Skin epidermis (tissue), 12 donors: ENCODE measurements around the gene CMSS1.
A peak's percentile ranks its signal among the peaks of the same experiment; 100 is the strongest.

Experiments used
- H3K27ac ChIP-seq, 21 experiments: fragments of 200-600 bp; sonication (generic) in 11 of 21; one replicate each; pipeline ENCODE4 v1.5.0; 2020; ENCODE audit warnings: mild to moderate bottlenecking in 3 of 21, inconsistent platforms in 2 of 21, moderate library complexity in 2 of 21
- H3K4me3 ChIP-seq, 7 experiments: fragments of 200-600 bp; sonication (generic) in 2 of 7; one replicate each; pipeline ENCODE4 v1.5.0; 2020; ENCODE audit warnings: inconsistent platforms in 2 of 7, mild to moderate bottlenecking in 2 of 7, moderate library complexity in 1 of 7

CMSS1 gene

DNA sequence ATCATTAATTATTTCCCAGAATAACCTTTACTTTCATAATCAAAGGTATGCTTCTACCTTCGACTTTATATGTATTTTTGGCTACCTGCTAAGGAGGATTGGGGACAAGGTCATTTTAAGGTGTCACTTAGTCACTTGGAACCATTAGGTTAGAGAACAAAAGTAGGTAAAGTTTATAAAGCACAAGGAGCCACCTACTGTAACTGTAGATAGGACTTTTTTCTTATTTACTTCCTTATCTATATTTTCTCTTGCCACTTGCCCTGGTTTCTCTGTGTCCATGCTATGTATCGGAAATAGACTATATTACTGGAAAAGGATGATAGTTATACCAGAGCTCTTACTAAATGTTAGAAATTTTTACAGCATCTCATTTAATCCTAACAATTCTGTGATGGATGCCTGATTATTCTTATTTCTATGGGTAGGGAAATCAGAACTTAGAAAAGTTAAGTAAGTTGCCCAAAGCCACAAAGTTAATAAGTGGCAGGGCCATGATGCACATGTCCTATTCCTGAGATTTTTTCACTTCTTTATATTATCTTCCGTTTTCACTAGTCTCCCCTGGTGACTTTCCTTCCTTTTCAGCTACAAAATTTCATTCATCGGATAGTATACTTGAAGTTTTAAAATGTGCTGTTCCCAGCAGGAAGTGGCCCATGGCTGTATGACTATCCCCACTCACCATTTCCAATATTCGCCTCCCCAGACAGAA is 132.5 kb downstream of the CMSS1 start:
- H3K27ac ChIP-seq = no peak overlapping the region
- H3K4me3 ChIP-seq = no peak overlapping the region

DNA sequence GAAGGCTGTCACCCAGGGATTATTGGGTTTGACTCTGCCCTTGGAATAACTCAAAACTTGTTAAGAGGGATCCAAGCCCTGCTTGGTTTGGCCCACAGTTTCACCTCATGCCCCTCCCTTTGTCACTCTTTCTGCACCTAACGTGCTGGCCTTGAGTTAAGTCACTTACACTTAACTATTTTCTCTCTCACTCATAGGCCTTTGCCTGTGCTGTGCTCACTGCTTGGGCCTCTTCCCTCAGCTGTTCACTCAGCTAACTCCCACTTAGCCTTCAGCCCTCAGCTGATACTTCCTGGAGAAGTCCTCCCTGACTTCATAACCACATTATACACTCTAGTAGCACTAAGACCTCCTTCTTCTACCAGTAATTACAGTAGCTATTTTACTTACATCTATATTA is 133.3 kb downstream of the CMSS1 start:
- Histone ChIP-seq H3K4me3 (no peak overlapping the region), H3K27ac (no peak overlapping the region)

DNA sequence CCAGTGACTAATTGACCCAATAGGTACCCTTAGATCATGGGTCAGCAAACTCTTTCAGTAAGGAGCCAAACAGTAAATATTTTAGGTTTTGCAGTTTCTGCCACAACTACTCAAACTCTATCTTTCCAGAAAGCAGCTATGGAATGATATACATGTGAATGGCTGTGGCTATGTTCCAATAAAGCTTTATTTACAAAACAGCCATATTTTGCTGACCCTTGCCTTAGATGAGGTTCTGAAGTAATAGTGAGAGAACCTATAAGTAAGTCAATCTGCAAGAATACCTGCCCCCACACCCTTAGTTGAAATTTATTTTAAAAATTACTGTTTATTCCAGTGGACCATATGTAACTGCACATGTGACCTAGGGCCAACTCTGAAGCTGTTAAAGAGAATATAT is 134.0 kb downstream of the CMSS1 start:
- no peak overlapping the region for H3K27ac ChIP-seq

DNA sequence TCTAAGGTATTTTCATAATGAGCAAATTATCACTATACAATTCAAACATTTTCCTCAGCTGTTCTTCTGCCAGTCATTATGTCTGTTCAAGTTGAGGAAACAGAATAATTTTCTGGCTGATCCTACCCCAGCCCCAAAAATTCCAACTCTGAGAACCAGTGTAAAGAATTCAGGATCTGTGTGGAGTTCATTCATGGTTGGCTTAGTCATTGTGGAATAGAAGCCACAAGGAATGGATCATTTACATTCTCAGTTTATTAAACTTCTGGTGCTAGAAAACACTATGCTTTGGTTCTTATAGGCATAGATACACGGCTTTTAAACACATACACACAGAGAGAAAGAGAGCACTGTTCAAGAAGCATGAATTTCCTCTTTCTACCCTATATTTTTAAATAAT is 134.6 kb downstream of the CMSS1 start:
- Histone ChIP-seq H3K27ac (no peak overlapping the region), H3K4me3 (no peak overlapping the region)

More for the DNA sequence above, 134.0 kb downstream of the CMSS1 start:
- no peak overlapping the region for H3K4me3 ChIP-seq

DNA sequence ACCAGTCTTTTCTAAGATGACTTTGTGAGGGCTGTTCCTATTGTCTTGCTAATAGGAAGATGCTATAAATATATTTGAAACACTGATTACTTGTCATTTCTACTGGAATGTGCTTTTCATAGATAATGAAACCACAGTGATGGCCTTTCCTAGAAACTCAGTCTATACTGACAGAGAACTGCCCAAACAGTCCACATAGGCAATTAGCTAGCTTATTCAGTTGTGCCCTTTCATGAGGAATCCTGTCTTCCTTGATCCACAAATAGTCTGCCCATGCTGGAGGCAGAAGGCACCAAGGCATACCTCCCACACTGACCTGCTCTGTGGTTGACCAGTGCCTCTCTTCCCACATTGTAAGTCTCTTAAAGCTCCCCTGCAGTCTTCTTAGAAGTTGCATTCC is 135.9 kb downstream of the CMSS1 start:
- Histone ChIP-seq H3K4me3 (no peak overlapping the region), H3K27ac (no peak overlapping the region)

DNA sequence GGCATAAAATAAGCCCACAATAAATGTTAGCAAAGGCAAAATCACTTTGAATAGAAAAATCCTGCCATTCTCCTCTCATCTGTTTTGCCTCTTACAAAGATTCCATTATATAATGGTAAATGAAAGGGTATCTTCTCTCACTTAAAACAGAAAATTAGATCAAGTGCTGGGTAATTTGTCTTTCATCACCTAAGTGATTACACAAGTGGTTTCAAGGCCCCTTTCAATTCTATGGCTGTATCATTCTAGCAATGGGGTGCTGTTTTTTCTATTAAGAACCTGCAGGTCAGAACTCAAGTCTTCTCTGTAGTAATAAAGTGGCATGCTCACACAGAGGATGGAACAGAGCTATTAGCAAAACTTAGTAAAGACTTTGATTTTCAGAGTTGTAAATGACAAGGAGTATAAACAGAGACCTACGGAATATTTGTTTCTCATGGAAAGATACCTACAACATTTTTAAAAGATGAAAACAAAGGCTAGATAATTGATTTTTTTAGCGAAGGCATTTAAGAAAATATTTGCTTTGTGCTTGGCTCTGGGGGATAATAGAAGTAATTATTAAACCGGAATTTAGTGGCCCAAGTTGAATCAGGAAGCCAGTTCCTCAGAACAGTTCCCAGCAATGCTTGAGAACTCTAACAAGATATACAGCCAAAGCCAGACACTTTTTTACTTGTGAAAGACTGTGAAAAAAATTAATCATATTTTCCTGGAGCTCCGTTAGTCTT is 137.4 kb downstream of the CMSS1 start:
- peak overlapping the region in 2 of 21 experiments; percentile 21 to 22 for H3K27ac ChIP-seq

DNA sequence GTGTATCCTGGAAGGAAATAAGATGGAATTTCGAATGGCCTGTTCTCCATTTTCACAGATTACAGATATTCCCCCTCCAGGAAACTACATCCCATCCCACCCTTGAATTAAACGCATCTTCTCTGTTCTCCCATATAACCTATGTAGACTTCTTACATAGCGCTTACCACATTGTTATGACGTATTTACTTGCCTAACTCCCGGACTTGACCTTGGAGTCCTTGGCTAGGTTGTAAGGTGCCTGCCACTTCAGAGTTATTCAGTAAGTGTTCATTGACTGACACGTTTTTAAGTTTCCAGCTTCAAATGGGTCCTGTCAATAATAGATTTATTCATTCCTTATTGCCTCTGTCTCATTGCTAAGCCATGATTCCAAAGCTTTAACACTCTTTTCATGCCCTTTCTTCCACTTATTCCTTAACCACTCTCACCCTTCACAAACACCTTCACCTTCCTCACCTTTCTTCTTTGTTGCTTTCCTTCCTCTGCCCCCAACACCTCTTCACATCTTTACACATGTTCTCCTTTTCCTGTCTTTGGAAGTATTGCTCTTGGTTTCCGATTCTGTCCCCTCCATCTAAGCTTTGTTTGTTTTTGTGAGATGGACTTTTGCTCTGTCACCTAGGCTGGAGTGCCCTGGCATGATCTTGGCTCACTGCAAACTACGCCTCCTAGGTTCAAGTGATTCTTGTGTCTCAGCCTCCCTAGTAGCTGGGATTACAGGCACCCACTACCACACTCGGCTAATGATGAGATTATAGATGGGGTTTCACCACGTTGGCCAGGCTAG is 138.3 kb downstream of the CMSS1 start:
- Histone ChIP-seq H3K4me3 (no peak overlapping the region), H3K27ac (peak overlapping the region in 2 of 21 experiments; percentile 21 to 25)

More for the DNA sequence above, 137.4 kb downstream of the CMSS1 start:
- H3K4me3 ChIP-seq = no peak overlapping the region

DNA sequence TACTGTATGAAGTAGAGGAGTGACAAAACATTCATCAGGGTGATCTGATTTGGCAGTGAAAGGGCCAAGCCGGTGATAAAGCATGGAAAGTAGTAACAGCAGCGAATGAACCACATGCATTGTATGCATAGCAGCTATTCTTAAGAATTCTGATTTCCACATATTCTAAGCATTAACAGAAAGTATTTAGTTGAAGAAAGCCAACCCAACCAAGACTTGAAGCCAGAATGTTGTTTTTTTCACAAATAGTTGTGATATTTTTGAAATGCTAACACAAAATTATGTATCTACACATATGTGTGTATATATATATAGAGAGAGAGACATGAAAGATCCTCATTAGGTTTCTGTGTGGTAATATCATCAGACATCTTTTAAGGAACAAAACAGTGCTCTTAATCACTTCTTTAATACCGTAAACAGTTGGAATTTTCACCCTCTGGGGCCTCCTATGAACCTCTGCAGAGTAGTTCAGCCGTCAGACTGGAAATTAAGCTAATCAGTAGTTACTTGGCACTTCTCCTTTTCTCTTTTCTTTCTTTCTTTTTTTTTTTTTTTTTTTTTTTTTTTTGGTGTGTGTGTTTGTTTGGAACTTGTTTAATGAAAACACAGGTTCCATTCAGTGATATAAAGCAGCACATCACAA is 139.6 kb downstream of the CMSS1 start:
- Histone ChIP-seq H3K27ac (peak overlapping the region in 1 of 21 experiments; percentile 6), H3K4me3 (no peak overlapping the region)

DNA sequence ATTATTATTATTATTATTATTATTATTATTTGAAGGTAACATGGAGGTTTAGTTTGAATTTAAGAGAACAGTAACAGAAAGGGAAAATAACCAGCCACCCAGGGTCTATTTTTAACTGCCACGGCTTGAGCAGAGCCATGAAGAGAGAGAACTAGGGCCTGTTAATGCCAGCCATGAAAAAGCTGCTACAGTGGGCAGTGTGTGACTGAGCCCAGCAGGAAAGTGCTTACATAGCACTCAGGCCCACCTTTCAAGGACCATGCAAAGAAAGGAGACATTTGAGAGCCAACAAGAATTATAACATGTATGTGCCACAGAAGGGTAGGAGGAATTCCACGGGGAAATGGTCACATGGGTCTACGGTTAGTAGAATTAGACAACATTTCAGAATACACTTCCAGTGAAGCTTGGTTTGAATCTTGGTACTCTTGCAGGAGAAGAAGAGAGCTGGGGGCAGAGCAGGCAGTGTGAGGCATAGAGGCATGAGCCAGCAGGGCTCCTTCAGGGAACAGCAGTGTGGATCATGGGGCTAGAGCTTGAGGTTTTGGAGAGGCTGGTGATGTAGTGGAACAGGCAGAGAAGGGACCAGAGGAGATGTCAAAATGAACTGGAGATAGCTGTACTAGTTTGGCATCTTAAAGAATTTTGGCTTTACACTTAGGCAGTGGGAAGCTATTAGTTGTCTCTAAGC is 140.7 kb downstream of the CMSS1 start:
- no peak overlapping the region for H3K27ac ChIP-seq

DNA sequence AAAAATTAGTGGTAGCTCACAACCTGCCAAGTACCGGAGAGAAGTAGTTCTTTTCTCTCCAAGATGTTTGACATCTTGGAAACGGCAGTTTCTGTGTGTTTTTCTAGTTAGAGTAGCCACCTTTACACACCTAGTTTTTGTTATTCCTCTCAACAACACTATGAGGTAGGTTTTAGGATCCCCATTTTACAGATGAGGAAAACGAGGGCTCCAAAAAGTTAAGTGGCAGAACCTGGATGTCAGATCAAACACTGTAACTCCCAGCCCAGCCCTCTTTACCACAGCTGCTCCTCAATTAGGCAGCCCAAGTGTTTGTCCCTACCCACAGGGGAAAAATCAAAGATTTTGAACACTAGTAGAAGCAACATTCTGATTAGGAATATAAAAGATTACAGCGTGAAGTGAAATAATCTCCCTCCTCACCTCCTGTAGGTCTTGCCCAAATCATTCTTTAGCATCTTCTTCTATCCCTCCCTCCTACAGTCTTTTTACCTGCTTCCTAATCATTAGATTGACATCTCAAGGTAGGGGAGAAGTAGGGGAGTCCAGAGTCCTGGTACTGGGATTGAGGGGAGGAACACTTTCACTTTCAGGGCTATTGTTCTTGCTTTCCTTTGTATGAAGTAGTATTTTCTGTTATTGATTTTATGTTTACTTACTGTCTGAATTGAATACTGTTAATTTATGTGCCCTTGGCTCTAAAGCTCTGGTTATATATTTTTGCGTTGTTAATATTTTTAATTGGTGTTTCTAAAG is 142.6 kb downstream of the CMSS1 start:
- Histone ChIP-seq H3K4me3 (no peak overlapping the region), H3K27ac (peak overlapping the region in 6 of 21 experiments; percentile 9 to 73 (median 47))

More for the DNA sequence above, 140.7 kb downstream of the CMSS1 start:
- H3K4me3 ChIP-seq = no peak overlapping the region

DNA sequence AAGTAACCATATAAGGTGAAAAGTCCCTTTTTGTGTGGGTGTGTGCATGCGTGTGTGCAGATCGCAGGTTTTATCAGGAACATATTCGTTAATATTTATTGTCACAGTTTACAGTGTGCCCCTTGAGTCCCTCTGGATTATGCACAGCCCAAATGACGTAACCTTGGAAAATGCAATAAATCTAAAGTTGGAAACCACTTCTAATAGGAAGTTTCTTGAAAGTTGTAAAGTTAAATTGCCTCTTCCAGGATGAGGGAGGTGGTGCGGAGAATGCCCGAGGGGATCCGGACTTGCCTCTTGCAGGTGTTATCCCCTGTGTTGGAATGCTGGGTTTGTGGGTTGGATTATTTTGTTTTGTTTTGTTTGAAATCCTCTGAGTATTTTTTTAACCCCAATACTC is 143.3 kb downstream of the CMSS1 start:
- H3K27ac ChIP-seq = peak overlapping the region in 3 of 21 experiments; percentile 9 to 73 (median 69)
- no peak overlapping the region for H3K4me3 ChIP-seq

DNA sequence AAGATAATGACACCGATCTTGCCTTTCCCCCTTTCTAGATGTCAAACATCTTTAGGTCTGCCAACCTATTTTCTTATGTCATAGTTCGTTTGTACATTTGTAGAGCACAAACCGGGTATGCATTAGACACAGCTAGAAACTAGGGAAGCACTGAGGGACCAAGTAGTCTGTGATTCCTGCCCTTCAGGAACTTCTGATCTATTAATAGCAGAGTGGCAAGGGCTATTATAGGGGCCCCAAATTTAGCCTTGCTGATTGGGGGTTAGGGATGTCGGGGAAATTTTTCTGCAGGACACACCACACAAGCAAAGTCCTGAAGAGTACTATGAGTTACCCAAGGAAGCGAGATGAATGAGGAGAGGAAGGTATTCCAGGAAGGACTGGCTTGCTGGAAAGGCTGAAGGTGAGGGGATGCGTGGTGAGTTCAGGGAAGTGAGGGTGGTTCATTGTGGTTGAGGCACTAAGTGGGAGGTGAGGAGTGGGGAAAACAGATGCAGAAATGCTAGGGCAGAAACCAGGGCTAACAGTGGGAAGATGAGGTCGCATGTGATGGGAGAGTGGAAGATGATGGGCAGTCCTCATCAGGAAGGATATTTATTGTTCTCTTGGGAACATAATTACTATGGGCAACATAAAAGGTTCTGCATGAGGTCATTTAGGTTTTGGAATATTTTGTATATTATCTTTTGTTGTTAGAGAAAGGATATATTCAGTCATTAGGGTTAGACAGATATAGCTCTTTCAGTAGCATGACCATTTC is 144.3 kb downstream of the CMSS1 start:
- peak overlapping the region in 1 of 21 experiments; percentile 6 for H3K27ac ChIP-seq
- H3K4me3 ChIP-seq = no peak overlapping the region

DNA sequence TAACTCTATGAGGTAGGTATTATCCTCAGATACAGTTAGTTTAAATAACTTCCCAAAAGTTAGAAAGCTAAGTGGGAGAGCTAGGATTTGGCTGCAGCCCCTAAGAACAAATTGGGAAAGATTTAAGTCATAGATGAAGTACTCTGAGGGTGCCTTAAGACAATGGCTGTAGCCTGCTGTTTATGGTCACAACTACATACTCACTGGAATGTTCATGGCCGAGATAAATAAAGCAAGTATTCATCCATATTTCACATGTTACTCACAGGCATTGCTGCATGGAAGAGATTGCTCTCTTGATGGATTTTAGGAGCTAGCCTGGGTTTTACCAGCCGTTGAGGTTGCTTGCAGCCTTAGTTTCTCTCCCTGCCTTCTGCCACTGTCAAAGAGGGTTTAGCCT is 145.0 kb downstream of the CMSS1 start:
- Histone ChIP-seq H3K27ac (peak overlapping the region in 3 of 21 experiments; percentile 6 to 37 (median 18)), H3K4me3 (no peak overlapping the region)

DNA sequence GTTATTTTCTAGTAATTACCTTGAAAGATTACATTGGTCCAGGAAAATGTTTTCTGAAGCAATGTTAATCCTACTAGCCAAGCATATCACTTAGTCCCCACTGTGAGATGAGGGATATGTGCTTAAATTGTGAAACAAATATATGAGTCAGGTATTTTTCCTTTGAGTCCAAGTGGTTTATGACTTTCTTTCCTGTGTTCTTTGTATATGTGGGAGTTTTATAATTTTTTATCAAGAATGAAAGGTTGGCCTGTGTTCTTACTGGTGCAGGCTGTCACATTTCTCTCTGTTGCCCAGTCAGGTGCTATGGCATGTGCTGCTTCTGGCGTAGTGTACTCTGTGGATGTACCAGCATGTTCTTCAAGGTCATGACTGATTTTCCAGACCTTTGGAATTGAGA is 147.4 kb downstream of the CMSS1 start:
- no peak overlapping the region for H3K4me3 ChIP-seq
- H3K27ac ChIP-seq = peak overlapping the region in 3 of 21 experiments; percentile 23 to 54 (median 37)

DNA sequence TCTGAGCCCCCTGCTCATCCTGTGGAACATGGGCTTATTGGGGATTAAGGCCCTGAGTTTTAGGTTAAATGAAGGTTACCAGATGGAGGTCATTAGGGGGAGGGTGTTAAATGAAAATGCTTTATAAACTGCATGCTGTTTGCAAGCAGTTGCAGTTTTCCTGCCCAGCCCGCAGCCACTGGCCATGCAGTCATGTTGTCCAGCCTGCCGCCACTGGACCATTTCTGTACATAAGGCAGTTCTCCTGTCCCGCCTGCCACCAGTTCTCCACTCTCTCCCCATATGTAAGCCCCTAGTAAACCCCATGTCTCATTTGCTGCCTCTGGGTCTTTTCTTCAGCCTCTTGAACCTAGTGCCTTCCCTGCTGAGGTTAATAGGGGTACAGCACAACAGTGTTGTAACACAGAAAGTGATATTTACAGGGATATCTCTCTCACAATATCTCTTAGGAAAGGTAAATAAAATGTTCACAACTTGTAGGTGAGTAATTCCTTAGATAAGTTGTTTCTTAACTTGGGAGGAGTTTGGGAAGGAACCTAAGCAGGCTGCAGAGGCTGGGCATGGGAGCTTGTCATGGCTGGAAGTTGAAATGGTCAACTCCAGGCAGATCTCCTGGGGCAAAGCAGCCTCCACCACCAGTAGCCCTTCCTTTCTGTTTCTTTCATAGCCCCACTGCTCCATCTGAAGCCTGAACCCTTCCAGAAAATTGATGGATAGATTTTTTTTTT is 148.2 kb downstream of the CMSS1 start:
- Histone ChIP-seq H3K27ac (peak overlapping the region in 6 of 21 experiments; percentile 13 to 54 (median 34)), H3K4me3 (no peak overlapping the region)

DNA sequence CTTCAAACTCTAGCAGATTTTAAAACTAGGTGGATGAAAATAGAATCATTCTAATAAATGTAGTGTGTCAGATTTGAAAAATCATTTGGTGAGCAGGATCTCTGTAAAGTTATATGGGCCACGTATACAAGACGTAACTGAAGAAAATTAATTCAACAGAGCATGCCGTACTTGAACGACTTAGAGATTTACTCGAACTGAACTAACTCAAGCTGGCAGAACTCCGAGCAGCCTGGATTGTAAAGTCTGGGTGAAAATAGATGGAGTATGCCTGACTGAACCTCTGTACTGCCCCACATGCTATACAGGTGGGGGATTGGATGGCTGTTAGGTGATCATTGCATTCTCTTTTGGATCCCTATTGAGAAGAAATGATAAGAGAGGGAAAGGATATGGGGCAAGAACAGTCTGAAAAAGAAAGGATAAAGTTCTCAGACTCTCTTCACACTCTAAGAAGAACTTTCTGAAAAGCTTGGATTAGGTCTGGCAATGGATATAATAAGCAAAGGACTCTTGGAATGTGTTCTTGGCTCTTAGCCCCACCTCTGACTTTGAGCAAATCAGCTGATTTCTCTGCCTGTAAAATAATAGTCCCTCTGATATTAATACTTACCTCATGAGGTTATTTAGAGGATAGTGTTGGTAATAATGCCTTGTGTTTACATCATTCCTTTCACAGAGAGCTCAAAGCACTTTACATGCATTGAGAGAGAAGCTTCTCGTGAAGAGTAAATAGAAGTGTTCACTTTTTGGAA is 149.2 kb downstream of the CMSS1 start:
- Histone ChIP-seq H3K4me3 (no peak overlapping the region), H3K27ac (peak overlapping the region in 10 of 21 experiments; percentile 0 to 74 (median 27))
